Neuronal stem cell (in vitro differentiated cells): Measurements from ENCODE around the gene TMEM179.

Experiments used
- DNase-seq: peaks from one replicate; pipeline ENCODE4 v3.0.0-alpha.2; 2013; ENCODE audit warnings: low spot score
- H2AFZ ChIP-seq: one replicate; pipeline ENCODE4 v1.6.1; 2013; ENCODE audit warnings: mild to moderate bottlenecking, low read length, inconsistent platforms
- H2AK5ac ChIP-seq: 2 replicates; pipeline ENCODE4 v1.6.1; 2013; ENCODE audit warnings: low read depth, mild to moderate bottlenecking, inconsistent platforms, low read length, moderate library complexity, mixed read lengths
- H2BK120ac ChIP-seq: 2 replicates; pipeline ENCODE4 v1.6.1; 2013; ENCODE audit warnings: low read depth, mild to moderate bottlenecking, inconsistent platforms, low read length, moderate library complexity, mixed read lengths
- H2BK12ac ChIP-seq: one replicate; pipeline ENCODE4 v1.6.1; 2013; ENCODE audit warnings: low read length, inconsistent platforms
- H2BK15ac ChIP-seq: 2 replicates; pipeline ENCODE4 v1.6.1; 2013; ENCODE audit warnings: mild to moderate bottlenecking, low read length, inconsistent platforms, mixed read lengths
- H2BK5ac ChIP-seq: one replicate; pipeline ENCODE4 v1.6.1; 2013; ENCODE audit warnings: inconsistent platforms, mild to moderate bottlenecking, low read length, moderate library complexity
- H3K14ac ChIP-seq: one replicate; pipeline ENCODE4 v1.6.1; 2013; ENCODE audit warnings: low read length, inconsistent platforms
- H3K18ac ChIP-seq: 2 replicates; pipeline ENCODE4 v1.6.1; 2013; ENCODE audit warnings: low read length, inconsistent platforms
- H3K23ac ChIP-seq: 2 replicates; pipeline ENCODE4 v1.6.1; 2013; ENCODE audit warnings: low read depth, mild to moderate bottlenecking, mixed read lengths, low read length, inconsistent platforms; ENCODE audit not compliant: poor library complexity
- H3K27ac ChIP-seq: replicated peaks from 3 replicates; pipeline ENCODE4 v1.5.1; 2013; ENCODE audit warnings: low read length, inconsistent platforms
- H3K27me3 ChIP-seq, 3 experiments: 2 replicates each; pipeline ENCODE4 v1.6.1; 2013; ENCODE audit warnings: low read length in 3 of 3, mild to moderate bottlenecking in 2 of 3, inconsistent platforms in 1 of 3, low read depth in 1 of 3, mixed read lengths in 1 of 3, moderate library complexity in 1 of 3; ENCODE audit not compliant: control insufficient read depth in 3 of 3, insufficient read depth in 3 of 3
- H3K36me3 ChIP-seq, 2 donors: replicated peaks in 1 of 2; 2 replicates each; pipeline ENCODE4 v1.6.1; 2013; ENCODE audit warnings: low read length in 2 of 2; ENCODE audit not compliant: control insufficient read depth in 2 of 2, insufficient read depth in 2 of 2
- H3K4ac ChIP-seq: 2 replicates; pipeline ENCODE4 v1.6.1; 2013; ENCODE audit warnings: inconsistent platforms, mild to moderate bottlenecking, low read length, moderate library complexity
- H3K4me1 ChIP-seq, 2 donors: 1 replicate in 1 of 2; 2 replicates in 1 of 2; pipeline ENCODE4 v1.6.1; 2013; ENCODE audit warnings: low read length in 2 of 2, low read depth in 1 of 2; ENCODE audit not compliant: control insufficient read depth in 2 of 2, insufficient read depth in 1 of 2
- H3K4me2 ChIP-seq: one replicate; pipeline ENCODE4 v1.6.1; 2013; ENCODE audit warnings: mild to moderate bottlenecking, low read length, inconsistent platforms; ENCODE audit not compliant: insufficient read depth, poor library complexity, severe bottlenecking
- H3K4me3 ChIP-seq, 2 donors: 2 replicates each; pipeline ENCODE4 v1.5.1; 2013; ENCODE audit warnings: low read length in 2 of 2, mild to moderate bottlenecking in 2 of 2, inconsistent platforms in 1 of 2, moderate library complexity in 1 of 2
- H3K79me1 ChIP-seq: one replicate; pipeline ENCODE4 v1.6.1; 2013; ENCODE audit warnings: low read depth, mild to moderate bottlenecking, inconsistent platforms, low read length, moderate library complexity
- H3K9ac ChIP-seq: one replicate; pipeline ENCODE4 v1.6.1; 2013; ENCODE audit warnings: mild to moderate bottlenecking, low read depth, low read length, inconsistent platforms; ENCODE audit not compliant: poor library complexity
- H3K9me3 ChIP-seq, 2 donors: replicated peaks in 1 of 2; 2 replicates each; pipeline versions ENCODE3 to v1.6.1; 2013; ENCODE audit warnings: low read length in 2 of 2, mild to moderate bottlenecking in 2 of 2, inconsistent platforms in 1 of 2, low read depth in 1 of 2, mixed read lengths in 1 of 2, moderate library complexity in 1 of 2; ENCODE audit not compliant: control insufficient read depth in 2 of 2, insufficient read depth in 1 of 2
- H4K8ac ChIP-seq: one replicate; pipeline ENCODE4 v1.6.1; 2013; ENCODE audit warnings: low read depth, mild to moderate bottlenecking, inconsistent platforms, low read length, moderate library complexity
- H4K91ac ChIP-seq: one replicate; pipeline ENCODE4 v1.6.1; 2013; ENCODE audit warnings: low read length, low read depth, mild to moderate bottlenecking, inconsistent platforms; ENCODE audit not compliant: poor library complexity
- WGBS, 2 donors: extraction: QIAGEN DNeasy Blood & Tissue Kit; methylation state at CpG; one replicate each; pipeline ENCODE4 v1.1.7; 2013; ENCODE audit warnings: missing lambda C conversion rate in 2 of 2, mixed read lengths in 1 of 2; ENCODE audit not compliant: insufficient read length in 2 of 2, insufficient replicate concordance in 1 of 2; ENCODE audit errors: extremely low coverage in 2 of 2; 5-methylcytosine and 5-hydroxymethylcytosine counted together

Gene TMEM179

DNA sequence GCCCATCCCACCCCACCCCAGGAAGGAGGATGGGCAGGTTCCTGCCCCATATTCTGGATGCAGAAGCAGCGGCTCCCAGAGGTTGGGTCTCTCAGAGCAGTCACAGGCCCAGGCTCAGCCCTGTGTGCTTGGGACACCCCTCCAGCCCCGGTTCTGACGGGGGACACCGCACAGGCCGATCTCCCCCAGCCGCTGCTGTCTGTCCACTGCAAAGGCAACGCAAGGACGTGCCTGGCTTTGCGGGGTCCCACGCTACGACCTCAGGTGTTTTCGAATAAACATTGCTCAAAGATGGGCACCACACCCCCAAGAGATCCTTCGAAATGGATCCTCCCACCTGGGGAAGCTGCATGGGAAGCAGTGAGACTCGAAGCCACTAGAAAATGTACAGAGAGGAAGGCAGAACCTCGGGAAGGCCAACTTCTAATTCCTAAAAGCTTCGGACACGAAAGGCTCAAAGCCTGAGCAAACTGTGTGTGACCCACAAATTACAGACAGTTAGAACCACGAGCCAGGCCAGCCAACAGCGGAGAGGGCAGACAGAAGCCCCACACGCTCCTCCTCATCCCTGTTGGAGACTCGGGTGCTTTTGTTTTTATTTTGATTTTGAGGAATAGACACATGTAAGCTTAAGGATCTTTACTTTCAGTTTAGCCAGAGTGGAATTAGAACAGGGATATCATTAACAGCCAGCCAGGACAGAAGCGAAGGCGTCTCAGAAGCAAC is 14.2 kb downstream of the TMEM179 start:
- no peak overlapping the region for H2BK120ac ChIP-seq
- no CpG with 5 or more reads among the region's 23 CpGs for WGBS, 2 donors

DNA sequence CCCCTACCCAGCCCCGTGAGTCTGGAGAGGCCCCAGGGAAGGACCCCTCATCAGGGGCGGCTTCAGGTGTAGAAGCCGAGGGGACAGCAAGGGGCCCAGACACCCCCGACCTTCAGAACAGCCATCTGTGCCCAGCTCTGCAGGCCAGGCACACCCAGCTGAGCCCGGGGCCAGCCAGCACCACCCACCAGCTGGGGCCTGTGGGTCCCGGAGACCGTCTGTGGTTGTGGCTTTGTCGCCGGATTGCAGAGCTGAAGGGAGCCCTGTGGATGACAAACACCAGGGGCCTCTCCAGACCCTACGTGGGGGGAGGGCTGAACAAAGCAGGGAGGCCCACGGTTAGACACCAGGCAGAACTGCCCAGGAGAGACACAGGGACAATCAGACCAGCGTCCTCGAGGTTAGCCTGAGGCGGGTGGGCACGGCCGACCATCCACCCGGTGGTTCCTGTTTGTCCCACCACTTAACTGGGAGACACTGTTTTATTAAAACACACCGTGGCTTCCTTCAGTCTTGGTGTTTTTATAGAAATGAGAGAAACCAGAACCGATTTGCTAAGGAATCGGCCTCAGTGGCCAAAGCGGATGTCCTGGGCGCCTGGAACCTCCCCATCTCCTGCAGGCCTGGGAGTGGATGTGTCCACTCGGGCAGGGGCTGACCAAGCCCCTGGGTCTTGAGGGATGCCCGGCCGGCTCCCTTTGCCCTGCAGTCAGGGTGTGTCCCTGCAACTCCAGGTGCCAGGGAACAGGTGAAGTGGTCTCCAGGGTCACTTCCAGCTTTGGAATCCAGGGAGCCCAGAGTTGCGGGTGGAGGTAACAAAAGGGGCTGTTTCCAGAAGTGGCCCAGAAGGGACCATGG is 15.0 kb downstream of the TMEM179 start:
- H3K9ac ChIP-seq: no peak overlapping the region
- DNase-seq: no peak
- no peak overlapping the region for H3K4me3 ChIP-seq

More for the DNA sequence above, 14.2 kb downstream of the TMEM179 start:
- H3K23ac ChIP-seq: peak overlapping the region; percentile 73
- H3K4me1 ChIP-seq: peaks cover 2 to 8% of the 10 kb centered on the region in 2 donors
- no peak overlapping the region for H3K27ac ChIP-seq
- H3K4ac ChIP-seq: no peak overlapping the region
- no peak overlapping the region for H4K8ac ChIP-seq
- H3K4me3 ChIP-seq: no peak overlapping the region
- H2BK15ac ChIP-seq: peak overlapping the region; percentile 71
- DNase-seq: no peak
- H3K18ac ChIP-seq: peak overlapping the region; percentile 28
- no peak overlapping the region for H2BK5ac ChIP-seq
- peaks cover 0 to 34% (median 3%) of the 10 kb centered on the region in 3 experiments for H3K27me3 ChIP-seq
- H3K4me2 ChIP-seq: no peak overlapping the region
- H4K91ac ChIP-seq: no peak overlapping the region
- H3K14ac ChIP-seq: no peak overlapping the region
- peaks cover 2% of the 10 kb centered on the region for H3K79me1 ChIP-seq
- H2AK5ac ChIP-seq: no peak overlapping the region
- peaks cover 0 to 2% of the 10 kb centered on the region in 2 donors for H3K9me3 ChIP-seq
- H2AFZ ChIP-seq: no peak overlapping the region
- no peaks in the 10 kb centered on the region for H3K36me3 ChIP-seq
- H3K9ac ChIP-seq: no peak overlapping the region
- H2BK12ac ChIP-seq: no peak overlapping the region

DNA sequence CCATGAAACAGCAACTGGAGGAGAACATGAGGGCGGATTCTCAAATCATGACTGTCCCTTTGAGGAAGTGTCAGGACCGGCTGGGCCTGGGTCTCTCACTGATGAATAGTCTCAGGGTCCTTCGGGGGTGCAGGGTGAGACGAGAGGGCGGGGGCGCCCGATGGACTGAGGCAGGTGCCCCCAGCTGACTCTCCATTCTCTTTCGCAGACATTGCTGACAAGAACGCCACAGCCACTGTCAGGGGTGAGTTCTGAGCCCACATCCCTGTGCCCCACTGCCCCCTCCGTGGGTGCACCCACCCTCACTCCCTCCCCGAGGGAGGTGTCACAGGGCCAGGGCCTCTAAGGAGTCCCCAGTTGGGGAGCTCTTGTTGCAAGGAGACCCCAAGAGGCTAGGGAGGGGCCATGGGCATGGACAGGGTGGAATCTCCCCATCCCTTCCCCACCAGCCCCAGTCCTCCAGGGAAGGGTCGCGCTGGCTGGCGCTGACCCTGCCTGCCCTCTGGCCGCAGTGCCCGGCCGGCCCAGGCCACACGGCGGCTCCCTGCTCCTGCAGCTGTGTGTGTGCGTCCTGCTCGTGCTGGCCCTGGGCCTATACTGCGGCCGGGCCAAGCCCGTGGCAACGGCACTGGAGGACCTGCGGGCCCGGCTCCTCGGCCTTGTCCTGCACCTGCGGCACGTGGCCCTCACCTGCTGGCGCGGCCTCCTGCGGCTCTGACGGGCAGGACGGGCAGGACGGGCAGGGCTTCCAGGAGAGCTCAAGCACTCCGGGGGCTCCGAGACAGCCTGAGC is 16.3 kb downstream of the TMEM179 start:
- no peak overlapping the region for H3K4me3 ChIP-seq
- H3K23ac ChIP-seq: peak overlapping the region; percentile 55
- H3K9me3 ChIP-seq: peaks cover 0 to 4% of the 10 kb centered on the region in 2 donors
- H3K4me1 ChIP-seq: peaks cover under 1 to 3% of the 10 kb centered on the region in 2 donors
- no peak overlapping the region for H2BK120ac ChIP-seq
- peak overlapping the region; percentile 28 for H3K18ac ChIP-seq
- H2BK5ac ChIP-seq: peak overlapping the region; percentile 93
- peaks cover 2% of the 10 kb centered on the region for H3K79me1 ChIP-seq
- H2AFZ ChIP-seq: no peak overlapping the region
- H3K4me2 ChIP-seq: no peak overlapping the region
- H4K91ac ChIP-seq: no peak overlapping the region
- no peak overlapping the region for H2BK12ac ChIP-seq
- H3K14ac ChIP-seq: peak overlapping the region; percentile 94
- peak overlapping the region; percentile 9 for H2BK15ac ChIP-seq
- no peak overlapping the region for H3K4ac ChIP-seq
- peak overlapping the region; percentile 63 for H2AK5ac ChIP-seq
- no peaks in the 10 kb centered on the region for H3K36me3 ChIP-seq
- DNase-seq: no peak
- no peak overlapping the region for H3K27ac ChIP-seq
- H3K9ac ChIP-seq: peak overlapping the region; percentile 77
- WGBS, 2 donors: no CpG with 5 or more reads among the region's 38 CpGs
- peaks cover 0 to 38% (median 3%) of the 10 kb centered on the region in 3 experiments for H3K27me3 ChIP-seq
- H4K8ac ChIP-seq: no peak overlapping the region

More for the DNA sequence above, 15.0 kb downstream of the TMEM179 start:
- Histone ChIP-seq H2AK5ac (no peak overlapping the region), H3K4me2 (no peak overlapping the region), H3K27me3 (peaks cover 0 to 37% (median 3%) of the 10 kb centered on the region in 3 experiments), H2BK120ac (no peak overlapping the region), H2BK5ac (peak overlapping the region; percentile 24), H3K79me1 (peaks cover 2% of the 10 kb centered on the region), H4K8ac (no peak overlapping the region), H3K4me1 (peaks cover 2 to 8% of the 10 kb centered on the region in 2 donors), H4K91ac (no peak overlapping the region), H2BK12ac (no peak overlapping the region), H3K36me3 (no peaks in the 10 kb centered on the region), H3K14ac (no peak overlapping the region), H3K23ac (peak overlapping the region; percentile 73), H2AFZ (no peak overlapping the region), H2BK15ac (no peak overlapping the region), H3K4ac (no peak overlapping the region), H3K9me3 (peaks cover 0 to 2% of the 10 kb centered on the region in 2 donors), H3K18ac (no peak overlapping the region), H3K27ac (no peak overlapping the region)
- WGBS, 2 donors: no CpG with 5 or more reads among the region's 26 CpGs
